T-helper 2 cell treated with Interferon-gamma antibody and Interleukin-4, amounts not matched to agents 100 ng/mL and 5 ng/mL, for 36 hours (primary cell): ENCODE results near the gene HIVEP2. TPM values are rescaled to one million over a fixed set of nuclear protein-coding genes. Genes with fewer than 3 reads are reported as not detected.

Experiments
- intact Hi-C: fragments of 100-400 bp; cut with micrococcal nuclease; formaldehyde crosslinking; loops from one replicate; pipeline ENCODE4 v1.15.1; 2023
- total RNA-seq: library from RNA; stranded (reverse); gene quantifications from 2 replicates; pipeline ENCODE4 v1.2.3, GENCODE V29; 2022

The HIVEP2 gene
- total RNA-seq, 1 donor from 2014 or later, result 11.3 TPM

GRCh38 chr6:142803032-142803431 is 141.9 kb downstream of the HIVEP2 start:
- intact Hi-C loops, result no loop called here

- intact Hi-C loops, result no loop called here
Observed at GRCh38 chr6:142802124-142802523, 142.9 kb downstream of the HIVEP2 start.

- intact Hi-C loops, result no loop called here
Observed at GRCh38 chr6:142800240-142800639, 144.7 kb downstream of the HIVEP2 start.

DNA sequence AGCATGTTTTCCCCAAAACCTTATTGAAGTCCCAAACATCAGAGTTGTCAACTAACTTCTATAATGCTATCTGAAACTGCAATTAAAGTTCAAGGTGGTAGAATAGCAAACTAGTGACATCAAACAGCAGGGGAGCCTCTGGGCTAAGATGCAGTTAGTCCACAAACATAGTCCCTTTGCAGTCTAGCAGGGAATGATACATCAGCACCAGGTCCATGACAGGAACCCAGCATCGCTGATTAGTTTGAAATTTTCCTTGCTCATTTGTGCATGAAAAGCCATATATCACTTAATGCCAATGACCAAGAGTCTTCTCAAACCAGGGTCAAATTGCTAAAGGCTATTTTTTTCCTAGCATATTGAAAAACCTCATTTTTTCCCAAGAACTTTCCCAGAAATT is 145.3 kb downstream of the HIVEP2 start:
- intact Hi-C loops, result no loop called here

- intact Hi-C loops, result no loop called here
Observed at GRCh38 chr6:142797159-142797558, 147.8 kb downstream of the HIVEP2 start.

- intact Hi-C loops, result no loop called here
Observed at GRCh38 chr6:142796571-142796970, 148.4 kb downstream of the HIVEP2 start.

GRCh38 chr6:142796024-142796423 is 149.0 kb downstream of the HIVEP2 start:
- intact Hi-C loops, result no loop called here

DNA sequence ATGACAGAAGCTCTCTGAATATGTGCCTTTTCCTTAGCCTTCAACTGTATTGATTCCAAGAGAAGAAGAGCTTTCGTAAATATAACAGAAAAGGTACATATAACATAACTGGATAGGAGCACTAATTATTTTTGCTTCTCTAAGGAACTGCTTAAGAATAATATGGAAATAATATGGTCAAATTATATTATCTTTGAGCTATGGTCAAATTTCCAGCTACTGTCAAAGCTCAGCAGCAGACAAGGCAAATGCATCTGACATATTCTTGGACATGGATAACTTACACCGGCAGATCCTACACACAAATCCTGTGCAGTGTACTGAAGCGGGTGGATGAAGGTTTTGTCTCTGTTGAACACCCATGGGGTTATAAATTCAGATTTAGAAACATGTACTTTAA is 150.6 kb downstream of the HIVEP2 start:
- intact Hi-C loops, result no loop called here

GRCh38 chr6:142790257-142790656 is 154.7 kb downstream of the HIVEP2 start:
- intact Hi-C loops, result no loop called here

DNA sequence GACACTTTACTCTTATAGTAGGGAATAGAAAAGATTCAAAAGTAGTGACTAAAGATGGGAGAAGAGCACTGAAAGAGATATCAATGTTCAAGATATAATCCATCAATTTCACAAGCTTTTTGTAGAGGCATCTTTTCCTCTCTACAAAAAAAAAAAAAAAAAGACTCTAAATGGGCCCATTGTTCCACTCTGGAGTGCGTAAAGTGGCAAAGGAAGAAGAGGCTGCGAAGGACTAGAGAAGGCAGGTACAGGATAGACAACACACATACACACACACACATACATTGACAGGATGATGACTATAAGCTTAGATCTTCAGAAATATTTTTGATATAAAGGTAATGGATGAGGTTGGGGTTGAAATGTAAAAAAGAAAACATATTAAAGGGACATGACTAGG is 157.6 kb downstream of the HIVEP2 start:
- intact Hi-C loops, result no loop called here

DNA sequence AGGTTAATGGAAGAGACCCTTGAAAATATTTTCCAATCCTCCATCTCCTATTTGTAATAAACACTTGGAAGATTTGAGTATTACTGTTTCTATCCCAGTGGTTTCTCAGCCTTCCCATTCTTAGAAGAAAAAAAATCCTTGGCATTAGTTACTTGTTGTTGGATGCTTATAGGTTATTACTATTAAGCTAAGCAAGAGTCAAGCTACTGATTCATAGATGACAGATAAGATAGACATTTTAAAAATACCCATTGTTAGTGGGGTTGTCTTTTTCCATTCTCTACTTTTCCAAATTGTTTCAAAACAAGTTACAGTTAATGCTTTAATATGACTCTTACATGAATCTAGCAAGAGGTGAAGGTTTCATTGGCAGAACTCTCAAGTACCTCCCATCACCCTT is 158.5 kb downstream of the HIVEP2 start:
- intact Hi-C loops, result no loop called here

DNA sequence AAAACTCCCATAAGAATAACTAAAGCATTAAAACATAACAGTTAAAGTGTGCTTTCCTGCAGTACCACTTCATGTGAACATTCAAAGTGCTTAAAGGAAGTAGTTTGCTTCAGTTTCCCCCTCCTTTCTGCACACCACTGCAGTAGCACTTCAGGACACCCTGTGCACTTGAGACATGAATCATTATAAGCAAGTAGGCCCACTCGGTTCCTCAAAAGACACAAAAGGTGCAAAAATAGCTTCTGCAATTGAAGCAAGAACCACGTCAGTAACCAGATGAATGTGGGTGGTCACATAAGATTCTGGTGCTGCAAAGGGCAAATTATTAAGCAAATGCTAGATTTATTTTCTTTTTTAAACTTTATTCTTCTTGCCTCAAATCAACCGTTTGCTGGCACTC is 160.6 kb downstream of the HIVEP2 start:
- intact Hi-C loops, result no loop called here

DNA sequence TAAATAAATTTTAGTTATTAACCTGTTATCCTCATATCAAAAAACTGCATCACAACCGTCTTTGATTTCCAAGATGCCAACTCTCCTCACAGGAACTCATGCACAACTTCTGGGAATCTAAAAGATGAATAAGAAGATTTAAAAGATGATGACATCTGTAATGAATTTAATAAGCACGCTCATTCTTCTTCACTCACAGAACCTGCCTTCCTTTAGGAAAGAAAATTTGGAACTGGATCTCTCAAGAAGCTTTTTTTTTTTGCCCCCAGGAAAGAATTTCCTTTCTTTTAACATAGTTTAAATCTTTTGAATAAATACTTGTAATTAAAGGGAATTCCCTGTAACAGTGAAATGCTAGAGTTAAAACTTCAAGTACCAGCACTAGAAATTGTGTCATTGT is 161.5 kb downstream of the HIVEP2 start:
- intact Hi-C loops, result no loop called here

DNA sequence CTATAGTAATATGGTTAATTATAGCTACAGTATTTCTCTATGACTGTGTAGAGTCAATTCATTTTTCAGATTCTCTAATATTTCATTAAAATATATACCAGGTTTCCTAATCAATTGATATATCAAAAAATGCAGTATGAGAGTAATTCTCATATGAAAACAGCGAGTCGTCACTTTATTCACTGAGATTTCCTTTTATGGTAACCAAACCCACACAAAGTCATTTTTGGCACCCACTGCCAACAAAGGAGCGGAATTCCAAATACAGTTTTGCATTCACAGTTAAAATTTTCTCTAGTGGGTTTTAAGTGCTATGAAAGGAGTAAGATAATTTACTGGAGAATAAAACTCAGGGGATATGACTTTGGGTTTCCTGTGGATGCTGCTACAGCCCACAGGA is 163.8 kb downstream of the HIVEP2 start:
- intact Hi-C loops, result no loop called here

GRCh38 chr6:142773859-142774648 is 170.9 kb downstream of the HIVEP2 start:
- intact Hi-C loops, result loop anchor here (5.0 kb wide), 1 partner anchor 48 kb away; no protein-coding TSS in a partner anchor

DNA sequence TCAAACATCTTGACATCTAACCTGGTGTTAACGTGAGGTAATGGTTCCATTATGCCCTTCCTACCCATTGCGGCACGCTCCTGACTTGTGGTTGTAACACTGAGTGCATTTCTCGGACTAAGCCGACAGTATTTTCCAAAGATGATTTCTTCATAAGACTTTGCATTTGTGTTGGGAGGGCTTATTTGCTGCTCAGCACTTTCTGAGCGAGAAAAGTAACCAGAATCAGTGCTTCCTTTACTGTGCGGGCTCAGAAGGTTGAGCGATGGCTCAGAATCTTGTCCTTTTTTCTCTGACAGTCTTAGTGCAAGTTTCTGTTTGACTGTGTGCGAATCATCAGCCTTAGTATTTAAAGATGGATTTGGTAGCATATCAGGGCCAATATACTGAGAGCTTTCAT is 171.7 kb downstream of the HIVEP2 start:
- intact Hi-C loops, result loop anchor here (5.0 kb wide), 1 partner anchor 49 kb away; no protein-coding TSS in a partner anchor

- intact Hi-C loops, result loop anchor here (5.0 kb wide), 1 partner anchor 51 kb away; no protein-coding TSS in a partner anchor
Observed at GRCh38 chr6:142771162-142771561, 173.8 kb downstream of the HIVEP2 start.

DNA sequence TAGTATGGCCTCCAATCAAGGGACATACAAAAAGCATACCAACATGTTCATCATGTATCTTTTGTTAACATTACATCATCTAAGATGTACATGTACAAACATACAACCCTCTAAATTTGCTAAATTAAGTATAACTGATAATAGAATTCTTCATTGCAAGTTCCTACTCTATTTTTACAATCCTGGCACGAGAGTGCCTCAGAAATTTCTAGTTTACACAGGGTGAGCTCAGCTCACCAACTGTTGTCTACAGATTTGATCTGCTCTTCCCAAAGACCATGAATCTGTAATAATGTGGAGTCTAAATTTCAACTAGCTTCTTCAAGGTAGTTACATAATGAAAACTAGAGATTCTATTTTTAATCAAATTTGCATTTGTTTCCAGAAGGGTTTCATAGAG is 179.7 kb downstream of the HIVEP2 start:
- intact Hi-C loops, result no loop called here

DNA sequence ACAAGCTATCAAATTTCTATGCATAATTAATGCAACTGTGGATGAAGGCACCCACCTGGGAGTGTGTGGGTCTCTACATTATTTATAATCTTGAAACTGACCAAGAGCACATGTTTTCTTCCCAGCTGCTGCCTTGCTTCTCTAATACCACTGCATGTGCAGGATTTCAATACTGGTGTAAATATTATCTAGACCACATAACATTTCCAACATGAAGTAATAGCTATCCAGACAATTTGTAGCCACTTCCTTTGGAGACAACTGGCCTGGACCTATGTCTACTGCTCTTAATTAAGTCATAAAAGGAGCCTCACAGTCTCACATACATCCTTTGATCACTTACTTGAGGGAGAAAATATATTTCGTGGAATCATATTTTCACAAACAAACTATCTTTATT is 180.7 kb downstream of the HIVEP2 start:
- intact Hi-C loops, result no loop called here

DNA sequence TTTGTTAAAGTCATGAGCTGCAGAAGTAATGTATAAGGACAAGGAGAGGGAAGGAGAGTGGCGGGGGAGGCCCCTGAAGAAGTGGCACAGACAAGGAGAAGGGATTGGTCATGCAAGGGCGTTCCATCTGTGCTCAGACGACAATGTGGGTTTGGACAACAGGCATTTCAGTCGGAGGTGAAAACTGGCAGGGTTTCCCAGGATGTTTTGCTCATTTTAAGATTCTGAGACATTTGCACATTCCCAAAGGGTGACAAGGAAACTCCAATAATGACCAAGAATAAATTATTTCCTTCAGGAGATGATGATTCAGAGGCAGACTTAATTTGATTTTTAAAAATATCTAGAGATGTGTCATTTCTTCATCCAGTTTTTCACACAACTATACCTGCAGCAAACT is 181.8 kb downstream of the HIVEP2 start:
- intact Hi-C loops, result no loop called here

DNA sequence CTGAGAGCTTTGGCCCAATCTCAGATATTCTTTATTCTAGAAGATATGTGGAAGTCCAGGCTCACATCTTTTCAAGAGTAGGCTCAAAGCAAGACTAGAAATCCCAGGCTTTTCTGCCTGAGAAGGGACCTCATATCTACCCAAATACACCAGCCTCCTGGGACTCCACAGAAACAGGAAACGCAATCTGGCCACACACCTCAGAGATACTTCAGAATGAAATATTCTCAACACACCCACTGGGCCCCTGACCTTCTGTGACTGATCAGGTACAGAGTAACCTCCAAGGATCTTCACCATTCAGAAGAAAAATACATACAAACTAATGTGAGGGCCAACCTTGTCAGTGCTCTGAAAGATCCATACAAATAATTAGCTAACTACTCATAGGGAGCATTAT is 183.2 kb downstream of the HIVEP2 start:
- intact Hi-C loops, result no loop called here

- intact Hi-C loops, result no loop called here
Observed at GRCh38 chr6:142760152-142760551, 184.8 kb downstream of the HIVEP2 start.

GRCh38 chr6:142758629-142759025 is 186.3 kb downstream of the HIVEP2 start:
- intact Hi-C loops, result no loop called here
